ENCODE data around the gene MGAT3. TPM values are rescaled to one million over a fixed set of nuclear protein-coding genes. Genes with fewer than 3 reads are reported as not detected.
"Not testable (repeated sequence)": the region's sequence is repeated elsewhere in the genome, so short reads cannot be mapped to it uniquely, and the experiment has no call there.

The MGAT3 gene
- total RNA-seq, 5 donors from 2014 or later (not counting 1 experiment from before 2014, with no cell fraction given) = 0.23 to 2.7 (median 1.1) TPM

DNA sequence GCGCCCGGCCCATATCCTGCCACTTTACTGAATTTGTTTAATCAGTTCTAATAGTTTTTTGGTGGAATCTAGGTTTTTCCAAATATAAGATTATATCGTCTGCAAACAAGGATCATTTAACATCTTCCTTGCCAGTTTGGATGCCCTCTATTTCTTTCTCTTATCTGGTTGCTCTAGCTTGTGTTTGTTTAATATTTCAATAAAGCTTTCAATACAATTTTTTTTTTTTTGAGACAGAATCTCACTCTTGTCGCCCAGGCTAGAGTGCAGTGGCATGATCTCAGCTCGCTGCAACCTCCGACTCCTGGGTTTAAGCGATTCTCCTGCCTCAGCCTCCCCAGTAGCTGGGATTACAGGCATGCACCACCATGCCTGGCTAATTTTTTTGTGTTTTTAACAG is 43.6 kb upstream of the MGAT3 start:
- H3K27me3 ChIP-seq (replicated peaks in 1 of 2; ENCODE audit: control insufficient read depth in 2 of 2, extremely low read depth in 1 of 2, insufficient read depth in 2 of 2, low read length in 1 of 2); H3K9me3 Mint-ChIP-seq; H3K4me3 ChIP-seq (ENCODE audit: control insufficient read depth in 1 of 2, extremely low read depth in 1 of 2, low read length in 1 of 2); H3K27ac ChIP-seq (ENCODE audit: low read length); H3K27me3 Mint-ChIP-seq; H3K9me3 ChIP-seq; ATAC-seq (replicated peaks in 1 of 4); DNase-seq: not testable (repeated sequence)
- ChIA-PET CTCF (interaction anchor here (0.7 to 1.2 kb wide), 3 partner anchors 10 to 442 kb away, joined by 3 to 6 read pairs (median 4); no protein-coding TSS in a partner anchor), POLR2A (interaction anchor here in 1 of 2 donors (0.7 kb wide), 1 partner anchor 502 kb away, joined by 4 read pairs; no protein-coding TSS in a partner anchor)
- Mint-ChIP-seq H3K4me3 (peak overlapping the region in 2 of 3 donors; percentile 39 to 74), H3K27ac (peak overlapping the region; percentile 61 to 72), H3K4me1 (peaks cover 67 to 73% (median 71%) of the 10 kb centered on the region in 3 donors), H3K36me3 (peaks cover 22% of the 10 kb centered on the region)
- WGBS (ENCODE audit: insufficient coverage) = 100% methylated on average over 2 of the region's 7 CpGs
- Histone ChIP-seq H3K4me1 (ENCODE audit: control insufficient read depth in 1 of 2, extremely low read depth in 1 of 2, insufficient read depth in 2 of 2, low read length in 2 of 2) (peaks cover 47 to 57% of the 10 kb centered on the region in 2 experiments), H3K36me3 (ENCODE audit: control insufficient read depth in 2 of 2, extremely low read depth in 1 of 2, insufficient read depth in 1 of 2, low read length in 1 of 2) (peaks cover 17 to 30% of the 10 kb centered on the region in 2 donors)

DNA sequence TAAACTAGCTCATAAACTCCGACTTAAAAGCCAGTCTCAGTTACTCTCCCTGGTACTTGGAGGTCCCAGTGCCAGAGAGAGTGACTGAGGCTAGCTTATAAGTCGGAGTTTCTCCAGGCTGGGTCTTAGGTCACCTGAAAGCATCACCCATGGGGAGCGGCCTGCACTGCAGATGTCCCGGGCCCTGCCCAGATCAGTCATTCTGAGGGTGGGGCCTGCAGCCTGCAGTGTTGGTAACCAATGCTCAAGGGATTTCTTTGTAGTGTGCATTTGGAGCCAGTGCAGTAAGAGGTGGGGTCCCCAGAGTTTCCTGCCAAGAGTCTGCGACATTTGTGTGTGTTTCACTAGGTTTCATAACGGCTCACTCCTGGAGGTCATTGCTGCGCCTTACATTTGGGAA is 42.4 kb upstream of the MGAT3 start:
- Histone ChIP-seq H3K27ac (ENCODE audit: low read length) (no peak overlapping the region), H3K27me3 (replicated peaks in 1 of 2; ENCODE audit: control insufficient read depth in 2 of 2, extremely low read depth in 1 of 2, insufficient read depth in 2 of 2, low read length in 1 of 2) (no peaks in the 10 kb centered on the region), H3K9me3 (no peaks in the 10 kb centered on the region), H3K4me3 (ENCODE audit: control insufficient read depth in 1 of 2, extremely low read depth in 1 of 2, low read length in 1 of 2) (peak overlapping the region in 1 of 2 donors; percentile 53), H3K4me1 (ENCODE audit: control insufficient read depth in 1 of 2, extremely low read depth in 1 of 2, insufficient read depth in 2 of 2, low read length in 2 of 2) (peaks cover 47 to 57% of the 10 kb centered on the region in 2 experiments), H3K36me3 (ENCODE audit: control insufficient read depth in 2 of 2, extremely low read depth in 1 of 2, insufficient read depth in 1 of 2, low read length in 1 of 2) (peaks cover 19 to 42% of the 10 kb centered on the region in 2 donors)
- no peaks in the 10 kb centered on the region for H3K9me3 Mint-ChIP-seq
- 93% methylated on average over 3 of the region's 7 CpGs for WGBS (ENCODE audit: insufficient coverage)
- peaks cover 64 to 68% (median 64%) of the 10 kb centered on the region in 3 donors for H3K4me1 Mint-ChIP-seq
- H3K36me3 Mint-ChIP-seq = peaks cover 26% of the 10 kb centered on the region
- ChIA-PET CTCF (no interaction called here), POLR2A (interaction anchor here (0.5 to 0.6 kb wide), 2 partner anchors 11 to 610 kb away, joined by 3 to 5 read pairs; no protein-coding TSS in a partner anchor)
- H3K27ac Mint-ChIP-seq = peak overlapping the region; percentile 52 to 85
- no peaks in the 10 kb centered on the region for H3K27me3 Mint-ChIP-seq
- ATAC-seq (replicated peaks in 1 of 4) = peak in 1 of 4 experiments; percentile 25
- no peak for DNase-seq
- peak overlapping the region; percentile 6 to 74 (median 21) for H3K4me3 Mint-ChIP-seq

GRCh38 chr22:39414886-39415285 is 41.9 kb upstream of the MGAT3 start:
- H3K4me1 ChIP-seq (ENCODE audit: control insufficient read depth in 1 of 2, extremely low read depth in 1 of 2, insufficient read depth in 2 of 2, low read length in 2 of 2) = peaks cover 47 to 57% of the 10 kb centered on the region in 2 experiments
- H3K4me3 Mint-ChIP-seq = peak overlapping the region in 1 of 3 donors; percentile 74
- peaks cover 21 to 47% of the 10 kb centered on the region in 2 donors for H3K36me3 ChIP-seq (ENCODE audit: control insufficient read depth in 2 of 2, extremely low read depth in 1 of 2, insufficient read depth in 1 of 2, low read length in 1 of 2)
- no peaks in the 10 kb centered on the region for H3K27me3 ChIP-seq (replicated peaks in 1 of 2; ENCODE audit: control insufficient read depth in 2 of 2, extremely low read depth in 1 of 2, insufficient read depth in 2 of 2, low read length in 1 of 2)
- H3K9me3 ChIP-seq = no peaks in the 10 kb centered on the region
- WGBS (ENCODE audit: insufficient coverage) = 87% methylated on average over 9 of the region's 11 CpGs
- DNase-seq = no peak
- no peaks in the 10 kb centered on the region for H3K9me3 Mint-ChIP-seq
- H3K4me1 Mint-ChIP-seq = peaks cover 59 to 63% (median 60%) of the 10 kb centered on the region in 3 donors
- CTCF ChIA-PET = no interaction called here
- H3K27ac ChIP-seq (ENCODE audit: low read length) = no peak overlapping the region
- H3K36me3 Mint-ChIP-seq = peaks cover 27% of the 10 kb centered on the region
- no peak for ATAC-seq (replicated peaks in 1 of 4)
- no peaks in the 10 kb centered on the region for H3K27me3 Mint-ChIP-seq
- H3K4me3 ChIP-seq (ENCODE audit: control insufficient read depth in 1 of 2, extremely low read depth in 1 of 2, low read length in 1 of 2) = peak overlapping the region in 1 of 2 donors; percentile 53
- H3K27ac Mint-ChIP-seq = peak overlapping the region in 1 of 2 donors; percentile 85
- POLR2A ChIA-PET = no interaction called here

- ChIA-PET POLR2A (no interaction called here), CTCF (no interaction called here)
- H3K4me1 ChIP-seq (ENCODE audit: control insufficient read depth in 1 of 2, extremely low read depth in 1 of 2, insufficient read depth in 2 of 2, low read length in 2 of 2) = peaks cover 46 to 57% of the 10 kb centered on the region in 2 experiments
- ATAC-seq (replicated peaks in 1 of 4) (no peak), DNase-seq (no peak)
- peak overlapping the region in 1 of 2 donors; percentile 53 for H3K4me3 ChIP-seq (ENCODE audit: control insufficient read depth in 1 of 2, extremely low read depth in 1 of 2, low read length in 1 of 2)
- WGBS (ENCODE audit: insufficient coverage) = 97% methylated on average over 11 of the region's 16 CpGs
- peaks cover 25 to 53% of the 10 kb centered on the region in 2 donors for H3K36me3 ChIP-seq (ENCODE audit: control insufficient read depth in 2 of 2, extremely low read depth in 1 of 2, insufficient read depth in 1 of 2, low read length in 1 of 2)
- no peak overlapping the region for H3K27ac ChIP-seq (ENCODE audit: low read length)
- Mint-ChIP-seq H3K9me3 (no peaks in the 10 kb centered on the region), H3K4me1 (peaks cover 59 to 60% (median 60%) of the 10 kb centered on the region in 3 donors), H3K27me3 (no peaks in the 10 kb centered on the region), H3K27ac (peak overlapping the region in 1 of 2 donors; percentile 68), H3K36me3 (peaks cover 28% of the 10 kb centered on the region), H3K4me3 (peak overlapping the region in 1 of 3 donors; percentile 74)
- no peaks in the 10 kb centered on the region for H3K27me3 ChIP-seq (replicated peaks in 1 of 2; ENCODE audit: control insufficient read depth in 2 of 2, extremely low read depth in 1 of 2, insufficient read depth in 2 of 2, low read length in 1 of 2)
- H3K9me3 ChIP-seq = no peaks in the 10 kb centered on the region
Measured at GRCh38 chr22:39415506-39415905, 41.3 kb upstream of the MGAT3 start.

DNA sequence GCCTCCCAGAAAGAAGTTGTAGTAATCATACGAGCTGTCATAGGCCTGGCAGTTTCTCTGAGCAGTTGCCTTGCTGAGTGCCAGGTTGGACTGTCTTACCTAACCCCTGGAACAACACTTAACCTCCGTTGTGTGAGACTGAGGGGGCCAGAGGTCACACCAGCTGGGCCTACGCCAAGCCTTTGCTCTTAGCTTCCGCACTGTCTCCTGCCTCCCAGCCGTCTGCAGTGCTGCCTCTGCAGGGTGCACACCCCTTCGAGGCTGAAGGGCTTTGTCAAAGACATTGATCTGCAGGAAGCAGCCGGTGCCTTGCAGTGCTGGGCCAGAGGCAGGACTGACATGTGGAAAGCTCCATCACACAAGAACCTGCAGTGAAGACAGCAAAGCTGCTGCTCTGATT is 40.5 kb upstream of the MGAT3 start:
- H3K36me3 Mint-ChIP-seq = peaks cover 33% of the 10 kb centered on the region
- ChIA-PET POLR2A (no interaction called here), CTCF (no interaction called here)

GRCh38 chr22:39417641-39418040 is 39.2 kb upstream of the MGAT3 start:
- DNase-seq = no peak
- Histone ChIP-seq H3K9me3 (no peaks in the 10 kb centered on the region), H3K27me3 (replicated peaks in 1 of 2; ENCODE audit: control insufficient read depth in 2 of 2, extremely low read depth in 1 of 2, insufficient read depth in 2 of 2, low read length in 1 of 2) (no peaks in the 10 kb centered on the region), H3K36me3 (ENCODE audit: control insufficient read depth in 2 of 2, extremely low read depth in 1 of 2, insufficient read depth in 1 of 2, low read length in 1 of 2) (peaks cover 30 to 71% of the 10 kb centered on the region in 2 donors), H3K4me1 (ENCODE audit: control insufficient read depth in 1 of 2, extremely low read depth in 1 of 2, insufficient read depth in 2 of 2, low read length in 2 of 2) (peaks cover 29 to 47% of the 10 kb centered on the region in 2 experiments), H3K27ac (ENCODE audit: low read length) (no peak overlapping the region), H3K4me3 (ENCODE audit: control insufficient read depth in 1 of 2, extremely low read depth in 1 of 2, low read length in 1 of 2) (no peak overlapping the region)
- ATAC-seq (replicated peaks in 1 of 4) = no peak
- no peaks in the 10 kb centered on the region for H3K9me3 Mint-ChIP-seq
- CTCF ChIA-PET = interaction anchor here (0.5 to 0.7 kb wide), 2 partner anchors 196 to 1116 kb away, joined by 3 to 4 read pairs; no protein-coding TSS in a partner anchor
- WGBS (ENCODE audit: insufficient coverage) = 98% methylated on average over 8 of the region's 12 CpGs
- peaks cover 41% of the 10 kb centered on the region for H3K36me3 Mint-ChIP-seq
- H3K27me3 Mint-ChIP-seq = no peaks in the 10 kb centered on the region
- no peak overlapping the region for H3K4me3 Mint-ChIP-seq
- H3K27ac Mint-ChIP-seq = no peak overlapping the region
- H3K4me1 Mint-ChIP-seq = peaks cover 39 to 48% (median 39%) of the 10 kb centered on the region in 3 donors
- POLR2A ChIA-PET = no interaction called here

More for the DNA sequence above, 40.5 kb upstream of the MGAT3 start:
- no peak overlapping the region for H3K4me3 ChIP-seq (ENCODE audit: control insufficient read depth in 1 of 2, extremely low read depth in 1 of 2, low read length in 1 of 2)
- H3K4me1 ChIP-seq (ENCODE audit: control insufficient read depth in 1 of 2, extremely low read depth in 1 of 2, insufficient read depth in 2 of 2, low read length in 2 of 2) = peaks cover 38 to 56% of the 10 kb centered on the region in 2 experiments
- peaks cover 51 to 57% (median 52%) of the 10 kb centered on the region in 3 donors for H3K4me1 Mint-ChIP-seq
- H3K4me3 Mint-ChIP-seq = peak overlapping the region in 1 of 3 donors; percentile 71
- no peak overlapping the region for H3K27ac ChIP-seq (ENCODE audit: low read length)
- H3K9me3 ChIP-seq = no peaks in the 10 kb centered on the region
- H3K36me3 ChIP-seq (ENCODE audit: control insufficient read depth in 2 of 2, extremely low read depth in 1 of 2, insufficient read depth in 1 of 2, low read length in 1 of 2) = peaks cover 25 to 58% of the 10 kb centered on the region in 2 donors
- H3K9me3 Mint-ChIP-seq = no peaks in the 10 kb centered on the region
- H3K27me3 ChIP-seq (replicated peaks in 1 of 2; ENCODE audit: control insufficient read depth in 2 of 2, extremely low read depth in 1 of 2, insufficient read depth in 2 of 2, low read length in 1 of 2) = no peaks in the 10 kb centered on the region
- WGBS (ENCODE audit: insufficient coverage) = 77% methylated on average over 7 of the region's 7 CpGs
- no peaks in the 10 kb centered on the region for H3K27me3 Mint-ChIP-seq
- peak overlapping the region in 1 of 2 donors; percentile 68 for H3K27ac Mint-ChIP-seq
- DNase-seq (peak in 18 of 35 experiments; percentile 12 to 49 (median 25)), ATAC-seq (replicated peaks in 1 of 4) (peak; percentile 30 to 49 (median 34))
